H1 (cell line): ENCODE data around the gene GGA1. TPM values are rescaled to one million over a fixed set of nuclear protein-coding genes. Genes with fewer than 3 reads are reported as not detected.

Experiments used
- JUND ChIP-seq: IDR thresholded peaks from 2 replicates; pipeline ENCODE4 v1.6.1; 2011; ENCODE audit warnings: mild to moderate bottlenecking, improper control_type of control experiment, low read length
- NRF1 ChIP-seq: IDR thresholded peaks from 2 replicates; pipeline ENCODE4 v1.6.1; 2011; ENCODE audit warnings: mild to moderate bottlenecking, low read depth, low read length, improper control_type of control experiment
- POLR2A ChIP-seq, 2 experiments: IDR thresholded peaks; 1 replicate in 1 of 2; 2 replicates in 1 of 2; pipeline ENCODE4 v1.6.1; 2011; ENCODE audit warnings: low read depth in 2 of 2, low read length in 2 of 2, mild to moderate bottlenecking in 2 of 2; ENCODE audit errors: control extremely low read depth in 1 of 2
- SP4 ChIP-seq: IDR thresholded peaks from 2 replicates; pipeline ENCODE4 v1.6.1; 2012; ENCODE audit warnings: low read length, inconsistent platforms
- polyA plus RNA-seq, 7 experiments: library from polyadenylated mRNA; depleted of rRNA in 3 of 7; stranded (reverse) in 5 of 7; unstranded in 2 of 7; fragments of >200 nt in 5 of 7; fragments of 200-250 nt in 2 of 7; gene quantifications; 1 replicate in 5 of 7; 2 replicates in 1 of 7; 4 replicates in 1 of 7; pipeline versions ENCODE4 v1.2.1 to v1.2.3, GENCODE V29; 2011 to 2013; ENCODE audit warnings: missing spikeins in 2 of 7, mixed read lengths in 2 of 7
- total RNA-seq: library from RNA; stranded (reverse); fragmentation: NEBNext Ultra II Directional; extraction: Animal tissue kit (Norgen Biotek cat#: 25700); gene quantifications from 2 replicates; pipeline ENCODE4 v1.2.1, GENCODE V29; 2021

The GGA1 gene
- total and polyA plus RNA-seq, 2 of the 8 experiments (the other 6 are each of a cell fraction or from before 2014, with no cell fraction given): 49.3 to 57.2 TPM

DNA sequence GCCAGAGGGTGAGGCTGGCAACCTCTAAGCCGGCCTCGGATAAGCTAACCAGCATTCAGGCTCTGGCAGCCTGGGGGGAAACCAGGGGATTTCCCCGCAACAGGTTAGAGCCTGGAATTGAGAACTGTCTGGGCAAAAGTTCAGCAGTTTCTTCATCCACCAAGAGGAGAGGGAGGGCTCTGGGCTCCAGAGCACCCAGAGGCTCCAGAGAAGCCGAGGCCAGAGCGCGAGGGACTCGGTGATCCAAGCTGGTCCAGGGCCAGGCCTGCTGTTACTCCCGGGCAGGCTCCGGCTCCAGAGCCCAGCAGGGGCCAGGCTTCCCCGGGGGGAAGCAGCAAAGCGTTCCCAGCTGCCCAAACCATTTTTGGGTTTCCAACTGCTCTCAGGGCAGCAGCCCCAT is 17.5 kb downstream of the GGA1 start (continued):
- TF ChIP-seq SP4 (no peak), JUND (no peak), NRF1 (no peak), POLR2A (IDR thresholded peaks at IDR 0.05; ENCODE audit: control extremely low read depth in 1 of 2, low read depth in 2 of 2, low read length in 2 of 2) (no peak)
